Right renal pelvis (tissue), 4 donors: ENCODE measurements around the gene PDPK1. TPM values are rescaled to one million over a fixed set of nuclear protein-coding genes. Genes with fewer than 3 reads are reported as not detected.
"Not testable (repeated sequence)": the region's sequence is repeated elsewhere in the genome, so short reads cannot be mapped to it uniquely, and the experiment has no call there.

ENCODE experiments used
- DNase-seq, 4 donors: peaks; one replicate each; pipeline ENCODE4 v3.0.0-alpha.2; 2013; ENCODE audit warnings: low read depth in 4 of 4, low spot score in 3 of 4, missing footprints in 1 of 4
- polyA plus RNA-seq, 4 donors: library from polyadenylated mRNA; unstranded; fragments of 120-200 nt; gene quantifications; one replicate each; pipeline ENCODE4 v1.2.1, GENCODE V29; 2013; ENCODE audit not compliant: insufficient read length in 4 of 4

The PDPK1 gene
- polyA plus RNA-seq, 4 donors: 45.7 to 57.3 (median 54.3) TPM

DNA sequence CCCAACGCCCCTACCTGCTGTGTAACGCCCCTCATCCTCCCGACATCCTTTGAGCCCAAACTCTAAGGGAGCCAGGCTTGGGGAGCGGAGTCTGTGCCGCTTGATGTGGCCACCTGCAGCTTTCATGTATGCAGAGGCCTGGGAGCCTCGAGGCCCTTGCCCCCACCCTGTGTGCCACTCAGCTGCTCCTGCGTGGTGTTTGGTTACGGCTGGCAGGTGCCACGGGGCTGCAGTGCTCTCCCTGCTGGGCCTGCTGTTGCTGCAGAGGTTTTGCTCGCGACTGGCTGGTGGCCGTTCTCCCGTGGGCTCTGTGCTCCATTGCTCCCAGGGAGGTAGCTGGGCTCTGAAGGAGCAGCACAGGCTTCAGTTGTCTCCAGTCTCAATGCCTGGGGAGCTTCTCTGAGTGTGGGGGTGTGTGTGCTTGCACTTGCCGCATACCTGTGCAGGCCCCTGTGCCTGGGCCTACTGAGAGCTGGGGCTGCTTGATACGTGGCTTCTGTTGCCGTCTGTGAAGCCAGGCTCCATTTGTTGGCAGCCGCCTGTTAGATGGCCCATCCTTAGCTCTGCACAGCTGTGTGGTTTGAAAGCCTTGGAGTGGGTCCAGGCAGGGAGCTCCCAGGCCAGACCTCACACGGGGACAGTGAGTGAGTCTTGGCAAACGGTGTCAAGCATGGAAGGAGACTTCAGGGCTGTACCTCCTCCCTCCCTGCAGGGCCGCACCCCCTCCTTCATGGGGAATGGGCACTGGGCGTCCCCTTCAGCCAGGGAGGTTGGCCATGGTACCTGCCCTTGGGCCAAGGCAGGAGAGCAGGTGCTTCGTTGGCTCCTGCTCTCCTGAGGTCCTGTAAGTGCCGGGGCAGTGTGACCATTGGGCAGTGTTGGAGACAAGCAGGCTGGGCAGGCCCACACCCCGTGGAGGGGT is 47.2 kb downstream of the PDPK1 start:
- no peak for DNase-seq

GRCh38 chr16:2585651-2586081 is 47.8 kb downstream of the PDPK1 start:
- no peak for DNase-seq

DNA sequence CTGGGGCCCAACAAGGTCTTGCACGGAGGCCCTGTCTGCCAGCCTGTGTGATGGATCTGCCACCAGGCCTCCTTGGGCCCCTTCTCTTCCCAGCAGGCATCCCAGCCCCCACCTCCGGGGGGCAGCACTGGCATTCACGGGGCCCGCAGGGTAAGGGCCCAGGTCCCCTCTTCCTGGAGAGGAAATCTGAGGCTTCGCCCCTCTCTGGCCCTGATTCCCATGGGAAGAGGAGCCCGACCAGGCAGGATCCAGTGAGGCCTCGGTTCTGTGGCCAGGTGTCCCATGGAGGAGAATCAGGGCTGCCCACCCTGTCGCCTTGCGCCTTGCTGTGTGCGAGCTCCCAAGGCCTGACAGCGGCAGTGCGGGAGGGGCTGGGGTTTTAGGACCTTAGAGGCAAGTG is 48.4 kb downstream of the PDPK1 start:
- DNase-seq: no peak

DNA sequence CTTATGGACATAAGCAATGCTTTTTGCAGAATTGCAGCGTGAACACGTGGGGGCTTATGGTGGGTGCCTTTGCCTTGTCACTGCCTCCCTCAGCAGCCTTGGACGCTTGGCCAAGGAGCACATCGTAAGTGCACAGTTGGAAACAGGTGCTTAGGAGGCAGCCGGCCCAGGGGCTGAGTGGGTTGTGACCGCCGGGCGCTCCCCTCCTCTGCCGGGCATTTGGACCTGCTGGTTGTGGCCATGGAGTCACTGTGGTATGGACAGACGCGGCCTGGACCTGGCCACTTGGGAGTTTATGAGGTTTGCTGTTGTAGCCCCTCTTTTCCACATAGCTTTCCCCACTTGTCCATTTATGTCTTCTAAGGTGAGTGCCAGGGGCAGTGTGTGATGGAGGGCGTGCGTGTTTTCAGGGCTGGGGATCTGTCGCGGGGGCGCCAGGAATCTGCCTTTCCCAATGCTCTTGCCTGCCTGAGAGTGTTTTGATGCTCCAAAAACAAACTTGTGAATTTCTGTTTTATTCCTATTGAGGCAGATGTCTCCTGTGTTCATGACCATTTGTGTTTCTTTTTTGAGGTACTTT is 49.2 kb downstream of the PDPK1 start:
- no peak for DNase-seq

- no peak for DNase-seq
These were observed 50.2 kb downstream of the PDPK1 start for GRCh38 chr16:2587891-2588565.

- DNase-seq: no peak
These were observed 53.8 kb downstream of the PDPK1 start for GRCh38 chr16:2591476-2592240.

DNA sequence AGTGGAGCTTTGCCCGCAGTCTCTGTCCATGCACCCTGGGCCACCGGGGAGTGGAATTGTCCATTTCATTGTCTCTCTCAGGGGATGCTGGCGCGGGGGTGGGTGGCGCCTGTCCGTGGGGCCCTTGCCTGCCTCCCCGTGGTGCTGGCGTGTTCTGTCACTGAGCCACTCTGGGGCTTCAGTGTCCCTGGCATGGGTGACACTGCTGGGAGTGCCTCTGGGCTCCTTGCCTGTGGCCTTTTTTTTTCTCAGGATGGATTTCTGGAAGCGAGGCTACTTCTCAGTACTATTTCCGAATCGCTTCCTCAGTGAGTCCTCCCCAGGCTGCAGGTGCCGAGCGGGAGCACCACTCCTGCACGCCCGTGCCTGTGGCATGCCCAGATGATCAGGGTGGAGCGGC is 55.0 kb downstream of the PDPK1 start:
- DNase-seq: no peak

DNA sequence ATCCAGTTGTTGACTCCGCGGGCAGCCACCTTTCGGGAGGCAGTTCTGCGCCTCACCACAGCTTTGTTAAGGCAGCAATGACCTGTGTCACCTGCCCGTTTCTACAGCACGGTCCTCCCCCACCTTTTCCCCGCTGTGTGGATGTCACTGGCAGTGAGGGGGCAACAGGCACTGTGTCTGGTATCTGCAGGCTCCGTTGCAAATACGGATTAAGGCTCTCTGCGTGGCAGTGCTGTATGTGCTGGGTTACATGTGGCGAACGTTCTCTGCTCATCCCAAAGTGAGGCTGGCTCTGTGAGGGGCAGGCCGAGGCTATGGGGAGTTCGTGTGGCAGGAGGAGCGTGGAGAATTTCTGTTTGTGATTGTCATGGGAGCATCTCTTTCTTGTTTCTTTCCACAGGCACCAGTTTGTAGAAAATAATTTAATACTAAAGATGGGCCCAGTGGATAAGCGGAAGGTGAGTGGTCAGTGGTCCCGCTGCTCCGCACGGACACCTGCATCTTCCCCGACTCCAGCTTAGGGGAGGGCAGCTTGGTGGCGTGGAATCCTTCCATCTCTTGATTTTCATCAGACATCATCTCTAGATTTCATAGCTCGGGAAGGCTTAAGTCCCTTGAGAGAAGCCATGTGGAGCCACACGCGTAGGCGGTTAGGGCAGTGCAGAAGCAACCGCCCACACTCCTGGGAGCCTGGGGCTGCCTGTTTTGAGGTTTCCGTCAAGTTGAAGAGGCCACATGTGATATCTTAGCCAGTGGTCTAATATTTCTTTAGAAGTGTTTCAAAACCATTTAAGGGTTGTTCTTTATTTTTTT is 57.8 kb downstream of the PDPK1 start:
- DNase-seq: no peak

DNA sequence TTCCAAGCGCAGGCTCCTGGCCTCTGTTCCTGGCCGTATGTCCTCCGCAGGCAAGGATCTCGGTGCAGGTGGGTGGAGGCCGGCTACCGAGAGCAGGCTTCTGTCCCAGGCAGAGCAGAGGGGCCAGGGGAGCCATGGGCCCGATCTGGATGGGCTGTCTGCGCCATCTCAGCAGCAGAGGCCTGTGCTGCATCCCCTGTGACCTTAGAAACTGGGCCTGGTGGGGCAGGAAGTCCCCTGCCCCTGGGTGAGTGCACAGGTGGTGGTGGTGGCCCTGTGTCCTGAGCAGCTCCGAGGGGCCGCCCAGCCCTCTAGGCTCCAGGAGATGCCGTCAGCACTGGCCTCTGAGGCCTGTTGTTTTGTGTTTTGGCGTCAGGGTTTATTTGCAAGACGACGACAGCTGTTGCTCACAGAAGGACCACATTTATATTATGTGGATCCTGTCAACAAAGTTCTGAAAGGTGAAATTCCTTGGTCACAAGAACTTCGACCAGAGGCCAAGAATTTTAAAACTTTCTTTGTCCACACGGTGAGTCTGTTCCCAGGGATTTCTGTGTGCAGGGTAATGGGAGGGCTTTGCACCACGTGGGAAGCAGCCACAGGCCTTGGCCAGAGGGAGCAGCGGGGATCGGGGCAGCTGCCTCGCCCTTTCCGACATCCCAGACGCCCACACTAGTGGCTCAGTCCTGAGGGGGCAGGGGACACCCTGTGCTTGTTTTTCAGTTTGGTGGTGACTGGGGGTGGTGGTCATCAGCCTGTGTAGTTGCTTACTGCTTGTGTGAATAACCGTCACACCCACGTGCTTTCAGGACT is 59.1 kb downstream of the PDPK1 start:
- DNase-seq: no peak

DNA sequence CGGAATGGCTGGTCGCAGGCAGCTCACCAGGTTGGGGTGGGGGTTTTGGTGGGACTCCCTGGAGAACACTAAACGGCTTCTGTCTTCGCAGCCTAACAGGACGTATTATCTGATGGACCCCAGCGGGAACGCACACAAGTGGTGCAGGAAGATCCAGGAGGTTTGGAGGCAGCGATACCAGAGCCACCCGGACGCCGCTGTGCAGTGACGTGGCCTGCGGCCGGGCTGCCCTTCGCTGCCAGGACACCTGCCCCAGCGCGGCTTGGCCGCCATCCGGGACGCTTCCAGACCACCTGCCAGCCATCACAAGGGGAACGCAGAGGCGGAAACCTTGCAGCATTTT is 59.7 kb downstream of the PDPK1 start:
- no peak for DNase-seq

GRCh38 chr16:2598133-2598641 is 60.4 kb downstream of the PDPK1 start:
- DNase-seq: no peak

GRCh38 chr16:2598723-2599122 is 60.9 kb downstream of the PDPK1 start:
- DNase-seq: no peak

DNA sequence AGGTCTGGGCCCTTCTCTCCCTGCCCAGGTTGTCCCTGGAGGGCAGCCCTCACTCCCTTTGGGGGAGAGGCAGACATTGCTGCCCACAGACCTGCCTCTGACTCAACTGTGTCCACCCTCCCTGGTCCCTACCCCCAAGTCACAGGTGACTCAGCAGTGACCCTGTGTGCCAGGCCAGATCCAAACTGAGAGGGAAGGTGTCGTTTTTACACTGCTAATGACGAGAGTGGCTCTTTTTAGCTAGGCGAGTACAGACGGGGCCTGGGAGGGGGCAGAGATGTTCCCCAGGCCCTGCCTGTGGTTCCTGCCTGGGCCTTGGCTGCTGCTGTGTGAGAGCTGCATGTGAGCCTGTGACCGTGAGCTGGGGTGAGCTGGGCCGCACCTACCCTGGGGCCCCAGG is 61.3 kb downstream of the PDPK1 start:
- DNase-seq: not testable (repeated sequence)

DNA sequence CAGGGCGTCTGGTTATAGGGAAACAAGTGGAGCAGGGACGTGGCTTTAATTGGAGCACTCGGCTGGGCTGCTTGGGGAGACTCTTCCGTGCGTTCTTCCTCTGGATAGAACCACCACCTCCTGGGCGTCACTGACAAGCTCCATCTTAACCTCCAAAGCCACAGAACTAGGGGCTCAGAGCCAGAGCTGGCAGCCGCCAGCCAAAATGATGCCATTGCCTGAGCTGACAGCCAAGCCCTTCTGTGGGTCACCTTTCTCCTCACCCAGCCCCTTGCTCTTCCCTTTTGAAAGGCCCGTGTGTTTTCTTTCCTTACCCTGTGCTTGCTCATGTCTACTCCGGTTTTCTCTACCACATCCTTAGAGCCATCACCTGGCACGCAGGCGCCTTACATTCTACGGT is 62.0 kb downstream of the PDPK1 start:
- DNase-seq: not testable (repeated sequence)

DNA sequence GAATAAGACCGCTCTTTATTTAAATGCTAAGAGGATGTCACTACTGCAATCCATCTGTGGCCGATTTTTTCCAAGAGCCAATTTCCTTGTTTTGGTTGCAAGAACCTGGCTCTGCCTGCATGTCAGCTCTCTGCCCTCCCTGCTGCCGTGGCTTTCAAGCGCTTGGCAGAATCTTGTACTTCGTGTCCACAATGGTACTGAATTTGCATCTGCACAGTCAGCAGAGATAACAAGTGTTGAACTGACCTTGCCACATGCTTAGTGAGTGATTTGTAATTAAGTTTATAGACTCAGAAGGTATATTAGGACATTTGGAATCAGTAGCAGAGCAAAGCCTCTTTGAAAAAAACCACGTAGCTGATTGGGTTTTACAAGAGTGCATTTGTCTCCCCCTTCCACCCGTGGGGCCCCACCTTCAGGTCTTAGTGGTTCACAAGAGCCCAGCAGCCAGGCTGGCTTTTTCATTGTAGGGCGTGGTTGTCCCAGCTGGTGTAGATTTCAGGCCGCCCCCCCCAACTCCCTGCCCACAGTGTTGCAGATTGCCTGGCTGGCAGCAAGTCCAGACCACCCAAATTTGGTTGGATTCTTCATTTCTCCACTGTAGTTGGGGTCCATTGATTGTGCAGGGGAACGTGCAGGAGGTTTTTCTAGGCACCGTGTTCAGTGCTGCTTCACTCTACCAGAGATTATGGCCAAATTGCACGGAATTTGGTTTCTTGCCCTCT is 63.6 kb downstream of the PDPK1 start:
- DNase-seq: not testable (repeated sequence)

DNA sequence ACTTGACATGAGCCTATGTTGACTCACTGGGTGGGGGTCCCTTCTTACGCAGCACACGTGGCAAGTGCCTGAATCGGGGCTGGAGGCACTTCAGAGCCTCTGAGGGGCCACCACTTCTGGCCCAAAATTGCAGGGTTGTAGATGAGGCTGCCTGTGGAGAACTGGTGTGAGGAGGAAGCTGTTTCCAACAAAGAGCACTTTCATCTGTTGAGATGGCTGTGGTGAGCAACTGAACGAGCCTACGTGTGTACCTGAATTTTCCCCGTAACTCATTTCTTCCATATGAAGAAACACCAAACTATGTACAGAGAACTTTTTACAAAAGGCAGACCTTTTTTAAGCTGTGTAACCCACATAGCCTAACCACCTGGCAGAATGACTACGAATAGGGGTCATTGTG is 64.4 kb downstream of the PDPK1 start:
- DNase-seq: not testable (repeated sequence)

- peak; percentile 88 to 93 (median 92) for DNase-seq
These were observed 65.6 kb downstream of the PDPK1 start for GRCh38 chr16:2603165-2604015.
